Fibroblast of pulmonary artery (primary cell): ENCODE data around the gene ATP6V1D.
"Not testable (repeated sequence)": the region's sequence is repeated elsewhere in the genome, so short reads cannot be mapped to it uniquely, and the experiment has no call there.

Experiments used
- DNase-seq: peaks from one replicate; pipeline ENCODE4 v3.0.0-alpha.2; 2010; ENCODE audit warnings: low read depth
- H3K4me3 ChIP-seq: replicated peaks from 2 replicates; pipeline ENCODE4 v1.5.1; 2011; ENCODE audit warnings: low read depth, mild to moderate bottlenecking, control low read depth, low read length, moderate library complexity
- CTCF ChIP-seq: IDR thresholded peaks from 2 replicates; pipeline ENCODE4 v1.5.1; 2011; ENCODE audit warnings: mild to moderate bottlenecking, control low read depth, low read length, inconsistent platforms; ENCODE audit errors: missing control alignments

The ATP6V1D gene

DNA sequence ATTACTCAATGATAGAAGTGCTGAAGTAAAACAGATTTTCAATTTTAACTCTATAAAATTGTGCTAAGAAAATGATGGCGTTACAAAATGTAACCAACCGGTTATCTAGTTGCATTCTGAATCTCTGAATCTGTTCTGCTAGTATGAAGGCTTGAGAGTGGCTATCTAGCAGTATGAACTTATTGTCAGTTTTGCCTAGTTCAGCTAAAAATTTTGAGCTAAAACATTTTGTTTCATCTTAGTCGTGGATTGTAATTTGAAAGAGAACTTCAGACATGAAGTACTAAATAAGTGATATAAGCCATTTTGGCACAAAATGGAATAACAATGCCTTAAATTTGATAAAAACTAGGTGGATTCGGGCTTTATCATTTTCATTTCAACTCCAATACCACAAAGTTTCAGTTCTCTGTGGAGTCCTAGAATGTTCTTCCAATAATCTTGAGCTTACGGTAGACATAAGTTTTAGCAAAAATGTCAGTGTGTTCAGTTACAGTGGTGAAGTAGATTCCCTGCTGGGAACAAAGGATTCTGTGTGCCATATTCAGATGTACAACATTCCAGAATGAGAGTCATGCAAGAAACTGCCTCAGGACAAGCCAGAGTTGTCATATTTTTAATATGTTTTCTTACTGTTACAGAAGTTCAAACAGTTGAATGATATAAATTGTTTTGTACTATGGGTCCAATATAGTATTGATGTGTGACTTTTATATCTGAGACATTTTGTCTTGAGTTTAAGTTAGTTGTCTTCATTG is 28.1 kb downstream of the ATP6V1D start:
- TF ChIP-seq CTCF = no peak
- no peak overlapping the region for H3K4me3 ChIP-seq
- DNase-seq = no peak

DNA sequence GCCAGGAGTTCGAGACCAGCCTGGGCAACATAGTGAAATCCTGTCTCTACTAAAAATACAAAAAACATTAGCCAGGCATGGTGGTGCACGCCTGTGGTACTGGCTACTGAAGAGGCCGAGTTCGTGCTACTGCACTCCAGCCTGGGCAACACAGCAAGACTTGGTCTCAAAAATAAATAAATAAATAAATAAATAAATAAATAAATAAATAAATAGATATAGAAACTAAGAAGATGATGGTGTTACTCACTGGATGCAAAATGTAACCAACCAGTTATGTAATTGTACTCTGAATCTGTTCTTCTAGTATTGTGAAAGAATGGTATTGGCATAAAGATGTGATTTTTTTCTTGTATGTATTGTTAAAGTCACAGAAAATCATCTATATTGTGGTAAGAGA is 29.9 kb downstream of the ATP6V1D start:
- DNase-seq, H3K4me3 ChIP-seq: not testable (repeated sequence)

- no peak for TF ChIP-seq CTCF
- no peak overlapping the region for H3K4me3 ChIP-seq
- DNase-seq = peak; percentile 12
Measured at GRCh38 chr14:67319142-67319541, 40.5 kb downstream of the ATP6V1D start.

GRCh38 chr14:67317822-67318221 is 41.8 kb downstream of the ATP6V1D start:
- H3K4me3 ChIP-seq = no peak overlapping the region
- DNase-seq = no peak
- TF ChIP-seq CTCF = no peak

GRCh38 chr14:67313153-67313552 is 46.5 kb downstream of the ATP6V1D start:
- no peak for TF ChIP-seq CTCF
- H3K4me3 ChIP-seq = no peak overlapping the region
- no peak for DNase-seq

GRCh38 chr14:67311868-67312267 is 47.7 kb downstream of the ATP6V1D start:
- no peak overlapping the region for H3K4me3 ChIP-seq
- no peak for DNase-seq
- no peak for TF ChIP-seq CTCF
